BE2C (cell line): Measurements from ENCODE around the gene AHCY. TPM values are rescaled to one million over a fixed set of nuclear protein-coding genes. Genes with fewer than 3 reads are reported as not detected.
"Not testable (repeated sequence)": the region's sequence is repeated elsewhere in the genome, so short reads cannot be mapped to it uniquely, and the experiment has no call there.

Experiments used
- DNase-seq: peaks from one replicate; pipeline ENCODE4 v3.0.0-alpha.2; 2020
- H3K27me3 ChIP-seq: fragments of 250-450 bp; sonication (Bioruptor Pico); 2 replicates; pipeline ENCODE4 v1.5.1; 2020; ENCODE audit warnings: mild to moderate bottlenecking
- H3K36me3 ChIP-seq: fragments of 250-450 bp; sonication (Bioruptor Pico); 2 replicates; pipeline ENCODE4 v1.5.1; 2020; ENCODE audit warnings: mild to moderate bottlenecking
- H3K4me1 ChIP-seq: fragments of 250-450 bp; sonication (Bioruptor Pico); 2 replicates; pipeline ENCODE4 v1.5.1; 2020
- H3K4me3 ChIP-seq: 2 replicates; pipeline ENCODE4 v1.5.1; 2011; ENCODE audit warnings: low read depth, low read length
- H3K9me3 ChIP-seq: fragments of 250-450 bp; sonication (Bioruptor Pico); 2 replicates; pipeline ENCODE4 v1.5.1; 2020
- CTCF ChIP-seq: IDR thresholded peaks from 2 replicates; pipeline ENCODE4 v1.5.1; 2012; ENCODE audit warnings: mild to moderate bottlenecking, low read depth, low read length
- polyA plus RNA-seq: library from polyadenylated mRNA; unstranded; fragments of >200 nt; gene quantifications from one replicate; pipeline ENCODE4 v1.2.1, GENCODE V29; 2012; ENCODE audit warnings: low read depth, missing spikeins; ENCODE audit not compliant: insufficient read length, insufficient read depth

Gene AHCY
- polyA plus RNA-seq: 181 TPM

- H3K36me3 ChIP-seq: peaks cover 23% of the 10 kb centered on the region
- H3K9me3 ChIP-seq: no peaks in the 10 kb centered on the region
- H3K27me3 ChIP-seq: no peaks in the 10 kb centered on the region
- H3K4me1 ChIP-seq: peaks cover 6% of the 10 kb centered on the region; the same call in 1 of the 2 replicates
- peak within 1 kb of the TSS; percentile 97 for H3K4me3 ChIP-seq
- DNase-seq: peak; percentile 98
- TF ChIP-seq CTCF: no peak
Measured at GRCh38 chr20:34302723-34303533, at the start of gene AHCY. AHCY (minus strand) TSS chr20:34303355; CDS start chr20:34303270, 85 bp downstream.

GRCh38 chr20:34350095-34350494 lies 46.9 kb upstream of the AHCY start:
- no peak for DNase-seq
- Histone ChIP-seq H3K36me3 (no peaks in the 10 kb centered on the region), H3K27me3 (no peaks in the 10 kb centered on the region), H3K4me3 (no peak overlapping the region), H3K4me1 (no peaks in the 10 kb centered on the region), H3K9me3 (no peaks in the 10 kb centered on the region)
- TF ChIP-seq CTCF: no peak

DNA sequence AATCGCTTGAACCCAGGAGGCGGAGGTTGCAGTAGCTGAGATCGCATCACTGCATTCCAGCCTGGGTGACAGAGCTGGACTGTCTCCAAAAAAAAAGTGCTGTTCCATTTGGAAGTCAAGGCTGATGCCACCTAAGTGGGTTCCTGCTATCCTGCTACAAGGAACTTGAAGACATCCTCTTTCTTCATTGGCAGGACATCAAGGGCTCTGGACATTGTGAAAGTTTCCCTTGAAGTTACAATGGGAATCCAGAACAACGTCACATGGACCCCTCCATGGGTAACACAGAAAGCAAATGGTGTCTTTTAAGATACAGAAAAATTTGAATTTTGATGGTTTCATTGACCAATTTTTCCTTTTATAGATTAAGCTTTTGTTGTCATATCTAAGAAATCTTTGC lies 44.4 kb upstream of the AHCY start:
- no peaks in the 10 kb centered on the region for H3K27me3 ChIP-seq
- DNase-seq: no peak
- H3K36me3 ChIP-seq: no peaks in the 10 kb centered on the region
- no peak for TF ChIP-seq CTCF
- no peaks in the 10 kb centered on the region for H3K9me3 ChIP-seq
- H3K4me3 ChIP-seq: no peak overlapping the region
- H3K4me1 ChIP-seq: no peaks in the 10 kb centered on the region

GRCh38 chr20:34346533-34346865 lies 43.3 kb upstream of the AHCY start:
- DNase-seq, H3K27me3 ChIP-seq, H3K36me3 ChIP-seq, H3K9me3 ChIP-seq, H3K4me1 ChIP-seq, H3K4me3 ChIP-seq: not testable (repeated sequence)

DNA sequence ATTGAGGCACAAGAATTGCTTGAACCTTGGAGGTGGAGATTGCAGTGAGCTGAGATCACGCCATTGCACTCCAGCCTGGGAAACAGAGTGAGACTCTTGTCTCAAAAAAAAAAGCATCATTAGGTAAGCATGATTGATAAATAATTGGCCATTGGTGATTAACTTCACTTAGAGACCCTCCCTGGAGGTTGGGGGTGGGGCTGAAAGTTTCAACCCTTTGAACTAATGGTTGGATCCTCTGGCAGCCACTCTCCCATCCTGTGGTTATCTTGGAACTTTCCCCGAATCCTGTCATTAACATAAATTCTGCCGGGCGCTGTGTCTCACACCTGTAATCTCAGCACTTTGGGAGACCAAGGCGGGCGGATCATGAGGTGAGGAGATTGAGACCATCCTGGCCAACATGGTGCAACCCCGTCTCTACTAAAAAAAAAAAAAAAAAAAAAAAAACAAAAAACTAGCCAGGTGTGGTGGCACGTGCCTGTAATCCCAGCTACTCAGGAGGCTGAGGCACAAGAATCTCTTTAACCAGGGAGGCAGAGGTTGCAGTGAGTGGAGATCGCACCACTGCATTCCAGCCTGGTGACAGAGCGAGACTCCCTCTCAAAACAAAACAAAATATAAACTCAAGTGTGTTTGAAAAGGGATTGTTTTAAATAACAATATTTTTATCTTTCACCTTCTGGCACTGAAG lies 42.8 kb upstream of the AHCY start:
- H3K36me3 ChIP-seq, DNase-seq, H3K9me3 ChIP-seq, H3K27me3 ChIP-seq, H3K4me3 ChIP-seq, H3K4me1 ChIP-seq: not testable (repeated sequence)

GRCh38 chr20:34345402-34345736 lies 42.2 kb upstream of the AHCY start:
- Histone ChIP-seq H3K4me1 (no peaks in the 10 kb centered on the region), H3K36me3 (no peaks in the 10 kb centered on the region), H3K9me3 (no peaks in the 10 kb centered on the region), H3K27me3 (no peaks in the 10 kb centered on the region), H3K4me3 (no peak overlapping the region)
- DNase-seq: no peak
- no peak for TF ChIP-seq CTCF

DNA sequence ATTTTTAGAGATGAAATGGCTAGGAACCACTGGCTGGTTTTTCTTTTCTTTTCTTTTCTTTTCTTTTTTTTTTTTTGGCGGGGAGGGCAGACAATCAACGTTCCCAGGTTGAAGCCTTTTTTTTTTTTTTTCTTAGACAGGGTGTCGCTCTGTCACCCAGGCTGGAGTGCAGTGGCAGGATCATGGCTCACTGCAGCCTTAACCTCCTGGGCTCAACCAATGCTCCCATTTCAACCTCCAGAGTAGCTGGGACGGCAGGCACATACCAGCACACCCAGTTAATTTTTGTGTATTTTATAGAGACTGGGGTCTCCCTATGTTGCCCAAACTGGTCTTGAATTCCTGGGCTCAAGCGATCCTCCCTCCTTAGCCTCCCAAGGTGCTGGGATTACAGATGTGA lies 41.1 kb upstream of the AHCY start:
- Histone ChIP-seq H3K4me1 (no peaks in the 10 kb centered on the region), H3K4me3 (no peak overlapping the region), H3K9me3 (no peaks in the 10 kb centered on the region), H3K36me3 (no peaks in the 10 kb centered on the region), H3K27me3 (no peaks in the 10 kb centered on the region)
- no peak for TF ChIP-seq CTCF
- no peak for DNase-seq
